NOMO-1 (cell line): ENCODE results near the gene OVOL2.

Experiments
- DNase-seq, 2 experiments: peaks; one replicate each; lab custom pipeline; 2025; ENCODE audit not compliant: unreplicated experiment in 2 of 2; lab: John Stamatoyannopoulos, UW

The OVOL2 gene

GRCh38 chr20:17992224-17992637 is 65.5 kb downstream of the OVOL2 start:
- no peak for DNase-seq

DNA sequence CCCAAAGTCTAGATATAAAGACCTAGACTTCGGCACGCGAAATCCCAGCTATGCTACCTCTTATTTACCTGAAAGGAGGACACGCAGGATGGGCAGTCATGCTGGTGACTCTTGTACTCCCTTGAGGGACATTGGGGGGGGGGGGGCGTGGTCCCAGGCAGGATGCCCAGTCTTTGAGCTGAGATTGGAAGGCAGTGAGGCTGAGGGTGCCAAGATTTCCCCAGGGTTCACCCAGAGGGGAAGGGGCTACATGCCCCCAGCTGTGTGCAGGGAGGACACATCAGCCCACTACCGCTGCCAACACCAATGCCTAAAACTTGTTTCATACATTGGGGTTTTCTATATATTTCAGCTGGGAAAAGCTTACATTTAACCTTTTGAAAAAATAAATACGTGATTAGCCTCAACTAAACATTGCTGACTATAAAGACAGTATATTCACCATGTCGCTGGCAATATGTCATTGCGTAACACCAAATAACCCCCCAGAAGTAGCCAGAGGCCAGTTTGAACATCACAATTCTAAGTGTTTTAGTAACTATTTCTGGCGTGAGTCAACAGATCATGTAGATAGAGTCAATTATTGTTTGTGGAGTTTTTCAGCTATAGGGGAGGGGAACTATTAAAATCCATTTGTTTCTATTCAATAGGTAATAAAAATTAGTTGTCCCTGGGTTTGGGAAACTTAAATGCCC is 67.3 kb downstream of the OVOL2 start:
- no peak for DNase-seq

DNA sequence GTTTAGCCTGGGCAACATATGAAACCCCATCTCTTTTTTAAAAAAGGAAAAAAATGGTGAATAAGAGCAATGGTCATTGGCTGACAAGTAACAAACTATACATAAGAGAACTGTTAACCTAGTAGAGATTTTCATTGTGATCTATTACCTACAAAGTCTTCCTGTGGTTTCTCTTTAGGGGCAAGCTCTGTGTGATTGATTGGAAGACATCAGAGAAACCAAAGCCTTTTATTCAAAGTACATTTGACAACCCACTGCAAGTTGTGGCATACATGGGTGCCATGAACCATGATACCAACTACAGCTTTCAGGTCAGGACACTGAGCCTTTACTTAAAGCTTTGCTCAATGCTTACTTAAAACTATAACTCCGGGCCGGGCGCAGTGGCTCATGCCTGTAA is 69.7 kb downstream of the OVOL2 start:
- DNase-seq = no peak

DNA sequence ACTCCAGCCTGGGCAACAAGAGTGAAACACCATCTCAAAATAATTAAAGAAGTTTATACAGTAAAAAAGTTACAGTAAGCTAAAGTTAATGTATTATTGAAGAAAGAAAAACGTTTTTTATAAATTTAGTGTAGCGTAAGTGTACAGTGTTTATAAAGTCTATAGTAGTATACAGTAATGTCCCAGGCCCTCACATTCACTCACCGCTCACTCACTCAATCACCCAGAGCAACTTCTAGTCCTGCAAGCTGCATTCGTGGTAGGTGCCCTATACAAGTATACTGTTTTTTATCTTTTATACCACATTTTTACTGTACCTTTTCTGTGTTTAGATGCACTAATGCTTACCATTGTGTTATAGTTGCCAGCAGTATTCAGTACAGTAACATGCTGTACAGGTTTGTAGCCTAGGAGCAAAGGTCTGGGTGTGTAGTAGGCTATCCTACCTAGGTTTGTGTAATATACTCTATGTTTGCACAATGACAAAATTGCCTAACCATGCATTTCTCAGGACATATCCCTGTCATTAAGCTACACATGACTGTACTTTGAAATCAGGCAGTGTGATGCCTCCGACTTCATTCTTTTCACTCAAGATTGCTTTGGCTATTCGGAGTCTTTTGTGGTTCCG is 72.2 kb downstream of the OVOL2 start:
- DNase-seq = no peak

GRCh38 chr20:17976305-17976704 is 81.4 kb downstream of the OVOL2 start:
- no peak for DNase-seq
